IMR-90 (cell line): ENCODE measurements around the gene CYTH1. TPM values are rescaled to one million over a fixed set of nuclear protein-coding genes. Genes with fewer than 3 reads are reported as not detected.

Experiments
- ATAC-seq: fragments of 200-7000 bp; cut with Tn5 transposase; 2 replicates; pipeline ENCODE4 v1.9.1; 2020; ENCODE audit warnings: low read depth, mild to moderate bottlenecking, moderate library complexity
- BruUV-seq: library from RNA; stranded (reverse); fragments of 400-500 nt; replicated peaks from 2 replicates; lab custom pipeline; 2021; lab: Mats Ljungman, UMichigan
- CTCF ChIA-PET: fragments of 300-600 bp; formaldehyde crosslinking; extraction: SDS; loops from one replicate; lab custom pipeline; 2021; ENCODE audit warnings: antibody characterized with exemption; lab: Yijun Ruan, JAX
- POLR2A ChIA-PET: fragments of 300-600 bp; sonication (Branson Sonifier 250); formaldehyde crosslinking; loops from one replicate; lab custom pipeline; 2022; ENCODE audit warnings: antibody characterized with exemption; ENCODE audit not compliant: unreplicated experiment; lab: Charles Lee
- DNase-seq: peaks from one replicate; pipeline ENCODE4 v3.0.0; 2013
- H2AFZ ChIP-seq: replicated peaks from 2 replicates; pipeline ENCODE3; 2013; ENCODE audit warnings: low read length, mild to moderate bottlenecking; ENCODE audit not compliant: poor library complexity
- H2AK5ac ChIP-seq: 2 replicates; pipeline ENCODE4 v1.6.1; 2013; ENCODE audit warnings: low read depth, low read length, inconsistent platforms
- H2AK9ac ChIP-seq: replicated peaks from 2 replicates; pipeline ENCODE3; 2013; ENCODE audit warnings: mild to moderate bottlenecking, low read depth, low read length, moderate library complexity; ENCODE audit not compliant: poor library complexity
- H2BK120ac ChIP-seq: 2 replicates; pipeline ENCODE4 v1.6.1; 2013; ENCODE audit warnings: low read depth, low read length, inconsistent platforms
- H2BK15ac ChIP-seq: 3 replicates; pipeline ENCODE4 v1.6.1; 2013; ENCODE audit warnings: low read depth, low read length, inconsistent platforms
- H2BK20ac ChIP-seq: 2 replicates; pipeline ENCODE4 v1.6.1; 2013; ENCODE audit warnings: low read depth, mild to moderate bottlenecking, inconsistent platforms, low read length, moderate library complexity
- H2BK5ac ChIP-seq: 2 replicates; pipeline ENCODE4 v1.6.1; 2013; ENCODE audit warnings: mild to moderate bottlenecking, low read depth, low read length, inconsistent platforms; ENCODE audit not compliant: poor library complexity, severe bottlenecking
- H3K14ac ChIP-seq: replicated peaks from 2 replicates; pipeline ENCODE4 v1.6.1; 2013; ENCODE audit warnings: low read depth, low read length, inconsistent platforms
- H3K18ac ChIP-seq: 2 replicates; pipeline ENCODE4 v1.6.1; 2013; ENCODE audit warnings: low read depth, low read length, control low read depth
- H3K23ac ChIP-seq: 2 replicates; pipeline ENCODE4 v1.6.1; 2013; ENCODE audit warnings: low read depth, low read length, inconsistent platforms
- H3K27ac ChIP-seq: 2 replicates; pipeline ENCODE4 v1.5.1; 2013; ENCODE audit warnings: mild to moderate bottlenecking, control low read depth, low read length; ENCODE audit not compliant: insufficient read depth
- H3K27me3 ChIP-seq: 2 replicates; pipeline ENCODE4 v1.6.1; 2013; ENCODE audit warnings: low read length; ENCODE audit not compliant: control insufficient read depth, insufficient read depth
- H3K36me3 ChIP-seq: 2 replicates; pipeline ENCODE4 v1.6.1; 2013; ENCODE audit warnings: low read length, mixed read lengths; ENCODE audit not compliant: control insufficient read depth, insufficient read depth
- H3K4ac ChIP-seq: 2 replicates; pipeline ENCODE4 v1.6.1; 2013; ENCODE audit warnings: low read depth, low read length, inconsistent platforms
- H3K4me1 ChIP-seq: 2 replicates; pipeline ENCODE4 v1.6.1; 2013; ENCODE audit warnings: low read length, mixed read lengths; ENCODE audit not compliant: control insufficient read depth, insufficient read depth
- H3K4me2 ChIP-seq: 2 replicates; pipeline ENCODE4 v1.6.1; 2013; ENCODE audit warnings: low read depth, mild to moderate bottlenecking, control low read depth, low read length, moderate library complexity
- H3K4me3 ChIP-seq: 2 replicates; pipeline ENCODE4 v1.5.1; 2013; ENCODE audit warnings: low read depth, mild to moderate bottlenecking, control low read depth, low read length, moderate library complexity; ENCODE audit not compliant: insufficient read depth
- H3K56ac ChIP-seq: 2 replicates; pipeline ENCODE4 v1.6.1; 2013; ENCODE audit warnings: low read length, inconsistent platforms; ENCODE audit not compliant: insufficient read depth; ENCODE audit errors: extremely low read depth
- H3K79me1 ChIP-seq, 2 experiments: 2 replicates each; pipeline ENCODE4 v1.6.1; 2013; ENCODE audit warnings: low read length in 2 of 2, inconsistent platforms in 1 of 2, low read depth in 1 of 2
- H3K9ac ChIP-seq: 2 replicates; pipeline ENCODE4 v1.6.1; 2013; ENCODE audit warnings: low read depth, low read length, control low read depth
- H3K9me1 ChIP-seq: 2 replicates; pipeline ENCODE4 v1.6.1; 2013; ENCODE audit warnings: low read length, inconsistent platforms; ENCODE audit not compliant: insufficient read depth
- H3K9me3 ChIP-seq: 2 replicates; pipeline ENCODE4 v1.6.1; 2013; ENCODE audit warnings: low read length; ENCODE audit not compliant: control insufficient read depth, insufficient read depth
- H4K20me1 ChIP-seq: 2 replicates; pipeline ENCODE4 v1.6.1; 2013; ENCODE audit warnings: low read length, inconsistent platforms; ENCODE audit not compliant: insufficient read depth
- H4K5ac ChIP-seq: 2 replicates; pipeline ENCODE4 v1.6.1; 2013; ENCODE audit warnings: mild to moderate bottlenecking, low read depth, low read length, control low read depth
- H4K8ac ChIP-seq, 2 experiments: 2 replicates each; pipeline ENCODE4 v1.6.1; 2013; ENCODE audit warnings: low read depth in 2 of 2, low read length in 2 of 2, control low read depth in 1 of 2, inconsistent platforms in 1 of 2
- H4K91ac ChIP-seq: 2 replicates; pipeline ENCODE4 v1.6.1; 2013; ENCODE audit warnings: low read depth, low read length, inconsistent platforms; ENCODE audit not compliant: insufficient read depth
- FOS ChIP-seq: fragments of 150-350 bp; IDR thresholded peaks from 2 replicates; pipeline ENCODE4 v1.6.1; 2016; ENCODE audit warnings: low read depth, low read length
- MAZ ChIP-seq: IDR thresholded peaks from 2 replicates; pipeline ENCODE4 v1.6.1; 2012; ENCODE audit warnings: low read depth, mild to moderate bottlenecking, low read length, improper control_type of control experiment, moderate library complexity, borderline replicate concordance
- POLR2A ChIP-seq: IDR thresholded peaks from 2 replicates; pipeline ENCODE4 v1.6.1; 2012; ENCODE audit warnings: mild to moderate bottlenecking, low read depth, low read length
- RAD21 ChIP-seq: IDR thresholded peaks from 2 replicates; pipeline ENCODE4 v1.6.1; 2012; ENCODE audit warnings: low read length, improper control_type of control experiment
- WGBS, 2 experiments: methylation state at CpG; one replicate each; pipeline versions ENCODE4 v1.1.5 to v1.1.7; 2013; ENCODE audit warnings: missing lambda C conversion rate in 2 of 2; ENCODE audit not compliant: insufficient read length in 1 of 2; ENCODE audit errors: extremely low coverage in 2 of 2; 5-methylcytosine and 5-hydroxymethylcytosine counted together
- dilution Hi-C: fragments of 300-500 bp; cut with HindIII; formaldehyde crosslinking; loops from one replicate; pipeline ENCODE4 v1.14.3; 2018; ENCODE audit warnings: low sequenced_read_pairs; ENCODE audit not compliant: unreplicated experiment
- in situ Hi-C: fragments of 300-500 bp; cut with MboI; formaldehyde crosslinking; loops from 3 replicates; pipeline ENCODE4 v1.14.3; 2019; ENCODE audit warnings: low sequenced_read_pairs, inconsistent platforms, mixed read lengths
- intact Hi-C: fragments of 100-400 bp; cut with micrococcal nuclease; formaldehyde crosslinking; loops from 2 replicates; pipeline ENCODE4 v1.10.0; 2022
- polyA plus RNA-seq, 3 experiments: library from polyadenylated mRNA; depleted of rRNA; stranded (reverse); fragments of >200 nt; gene quantifications; 2 replicates each; pipeline ENCODE4 v1.2.3, GENCODE V29; 2012; ENCODE audit warnings: low replicate concordance in 1 of 3
- total RNA-seq: library from RNA; depleted of rRNA; stranded (reverse); fragments of >200 nt; gene quantifications from 2 replicates; pipeline ENCODE4 v1.2.3, GENCODE V29; 2012

CYTH1 gene
- total and polyA plus RNA-seq, 2 of the 4 experiments (the other 2 are of a cell fraction) = 7.9 to 12.4 TPM

DNA sequence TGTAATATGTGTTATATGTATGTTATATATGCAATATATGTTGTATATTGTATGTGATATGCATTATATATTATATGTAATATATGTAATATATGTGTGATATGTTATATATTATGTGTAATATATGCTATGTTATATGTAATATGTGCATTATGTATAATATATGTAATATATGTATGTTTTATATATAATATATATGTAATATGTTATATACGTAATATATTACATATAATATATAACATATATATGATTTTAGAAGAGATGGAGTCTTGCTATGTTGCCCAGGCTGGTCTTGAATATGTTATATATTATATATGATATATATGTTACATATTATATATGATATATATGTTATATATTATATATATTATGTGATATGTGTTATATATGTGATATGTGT lies 139.4 kb downstream of the CYTH1 start:
- no peak overlapping the region for H3K9ac ChIP-seq
- no peak overlapping the region for H3K27ac ChIP-seq
- H4K8ac ChIP-seq = no peak overlapping the region
- H4K20me1 ChIP-seq = no peaks in the 10 kb centered on the region
- no CpG with 5 or more reads among the region's 1 CpG for WGBS, 2 experiments
- no peak overlapping the region for H2AFZ ChIP-seq
- H3K9me1 ChIP-seq = 0 out of 2 replicates have a peak, but pooled peaks cover 2% of the 10 kb centered on the region
- CTCF ChIA-PET = no interaction called here
- in situ Hi-C loops = no loop called here
- no peak overlapping the region for H2BK20ac ChIP-seq
- H2AK5ac ChIP-seq = no peak overlapping the region
- H3K36me3 ChIP-seq = no peaks in the 10 kb centered on the region
- no peak overlapping the region for H3K56ac ChIP-seq
- no peak overlapping the region for H4K91ac ChIP-seq
- H2BK120ac ChIP-seq = no peak overlapping the region
- intact Hi-C loops = no loop called here
- no peak overlapping the region for H3K23ac ChIP-seq
- dilution Hi-C loops = no loop called here
- H3K27me3 ChIP-seq = peaks cover 24% of the 10 kb centered on the region; the same call in 1 of the 2 replicates
- ATAC-seq (no peak), DNase-seq (no peak)
- H3K9me3 ChIP-seq = no peaks in the 10 kb centered on the region
- H3K4me1 ChIP-seq = no peaks in the 10 kb centered on the region; the same call in 1 of the 2 replicates
- no peak overlapping the region for H3K14ac ChIP-seq
- H2BK15ac ChIP-seq = no peak overlapping the region
- no peak overlapping the region for H3K18ac ChIP-seq
- TF ChIP-seq FOS = no peak
- no peak for TF ChIP-seq POLR2A
- no peak for TF ChIP-seq MAZ
- no peak for TF ChIP-seq RAD21
- H4K5ac ChIP-seq = no peak overlapping the region
- no peak overlapping the region for H3K4me3 ChIP-seq
- H2AK9ac ChIP-seq = no peak overlapping the region
- POLR2A ChIA-PET = no interaction called here
- no peak overlapping the region for H3K4me2 ChIP-seq
- H3K4ac ChIP-seq = no peak overlapping the region
- no peaks in the 10 kb centered on the region for H3K79me1 ChIP-seq
- H2BK5ac ChIP-seq = no peak overlapping the region
- BruUV-seq = no TSS peak
